GM18873 (cell line): ENCODE results near the gene ZFP91.

Experiments
- ATAC-seq: cut with Tn5 transposase; IDR thresholded peaks from one replicate; pipeline ENCODE4 v1.9.1; 2021; ENCODE audit warnings: mild to moderate bottlenecking, moderate library complexity, moderate number of reproducible peaks; ENCODE audit not compliant: unreplicated experiment, low FRiP score

The ZFP91 gene

DNA sequence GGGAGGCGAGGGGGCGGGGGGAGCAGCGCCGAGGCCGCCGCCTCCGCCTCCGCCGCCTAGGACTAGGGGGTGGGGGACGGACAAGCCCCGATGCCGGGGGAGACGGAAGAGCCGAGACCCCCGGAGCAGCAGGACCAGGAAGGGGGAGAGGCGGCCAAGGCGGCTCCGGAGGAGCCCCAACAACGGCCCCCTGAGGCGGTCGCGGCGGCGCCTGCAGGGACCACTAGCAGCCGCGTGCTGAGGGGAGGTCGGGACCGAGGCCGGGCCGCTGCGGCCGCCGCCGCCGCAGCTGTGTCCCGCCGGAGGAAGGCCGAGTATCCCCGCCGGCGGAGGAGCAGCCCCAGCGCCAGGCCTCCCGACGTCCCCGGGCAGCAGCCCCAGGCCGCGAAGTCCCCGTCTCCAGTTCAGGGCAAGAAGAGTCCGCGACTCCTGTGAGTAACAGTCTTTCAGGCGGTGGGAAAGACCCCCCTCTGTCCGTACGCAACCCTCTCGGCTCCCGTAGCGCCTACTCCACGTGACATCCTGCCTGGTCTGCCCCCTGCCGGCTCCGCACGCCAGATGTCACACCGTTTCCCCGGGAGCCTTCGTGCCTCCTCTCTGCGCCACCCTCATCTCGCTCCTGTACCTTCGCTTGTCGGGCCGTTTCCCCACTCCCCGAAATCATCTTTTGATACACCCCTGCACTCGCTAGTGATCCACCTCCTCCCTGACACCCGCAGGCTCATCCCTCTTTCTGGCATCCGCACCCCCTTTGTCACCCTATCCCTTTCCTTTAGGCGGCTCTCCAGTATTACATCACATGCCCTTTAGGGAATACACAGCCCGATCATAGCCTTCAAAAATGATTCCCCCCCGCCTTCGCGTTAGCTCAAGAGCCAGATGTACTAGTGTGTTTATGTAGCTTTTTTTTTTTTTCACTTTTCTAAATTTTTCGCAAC lies 598 bp downstream of the ZFP91 start:
- ATAC-seq: peak; percentile 42

GRCh38 chr11:58580311-58580710 lies 1.4 kb downstream of the ZFP91 start:
- no peak for ATAC-seq

- no peak for ATAC-seq
Observed at GRCh38 chr11:58582437-58582836, 3.6 kb downstream of the ZFP91 start.

DNA sequence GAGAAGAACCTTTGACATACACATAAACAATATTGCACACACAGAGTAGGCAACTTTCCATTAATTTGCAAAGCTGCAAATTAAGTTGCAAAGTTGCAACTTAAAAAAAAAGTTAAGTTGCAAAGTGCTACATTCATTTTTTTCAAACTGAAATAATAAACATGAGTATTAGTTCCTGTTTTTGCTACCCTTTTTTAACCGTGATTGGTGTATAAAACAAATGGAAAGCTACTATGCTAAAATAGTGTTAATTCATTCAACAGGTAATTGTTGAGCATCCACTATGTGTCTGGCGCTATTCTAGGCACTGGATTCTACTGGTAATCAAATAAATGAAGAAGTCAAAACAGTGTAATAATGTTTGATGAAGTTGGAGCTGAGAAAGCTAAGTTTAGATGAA lies 8.1 kb downstream of the ZFP91 start:
- ATAC-seq: no peak

GRCh38 chr11:58591659-58592058 lies 12.8 kb downstream of the ZFP91 start:
- ATAC-seq: no peak

GRCh38 chr11:58592760-58593472 lies 14.1 kb downstream of the ZFP91 start:
- ATAC-seq: no peak

GRCh38 chr11:58594826-58595225 lies 16.0 kb downstream of the ZFP91 start:
- no peak for ATAC-seq

DNA sequence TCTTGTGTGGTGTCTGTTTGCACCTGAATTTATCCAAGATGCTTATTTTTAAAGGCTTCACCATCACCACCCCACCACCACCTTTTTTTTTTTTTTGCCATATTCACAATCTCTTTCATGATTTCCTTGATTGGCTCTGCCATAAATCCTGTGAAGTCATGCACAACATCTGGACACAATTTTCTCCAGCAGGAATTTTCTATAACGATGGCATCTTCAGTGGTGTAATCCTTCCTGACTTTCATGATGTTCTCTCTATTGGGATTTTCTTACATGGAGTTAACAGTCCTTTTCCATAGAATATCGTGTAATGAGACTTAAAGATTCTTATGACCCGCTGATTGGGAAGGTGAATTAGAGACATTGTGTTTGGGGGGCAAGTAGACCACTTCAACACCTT lies 17.8 kb downstream of the ZFP91 start:
- ATAC-seq: no peak

GRCh38 chr11:58597486-58598144 lies 18.8 kb downstream of the ZFP91 start:
- ATAC-seq: no peak

GRCh38 chr11:58600510-58600909 lies 21.6 kb downstream of the ZFP91 start:
- ATAC-seq: no peak

DNA sequence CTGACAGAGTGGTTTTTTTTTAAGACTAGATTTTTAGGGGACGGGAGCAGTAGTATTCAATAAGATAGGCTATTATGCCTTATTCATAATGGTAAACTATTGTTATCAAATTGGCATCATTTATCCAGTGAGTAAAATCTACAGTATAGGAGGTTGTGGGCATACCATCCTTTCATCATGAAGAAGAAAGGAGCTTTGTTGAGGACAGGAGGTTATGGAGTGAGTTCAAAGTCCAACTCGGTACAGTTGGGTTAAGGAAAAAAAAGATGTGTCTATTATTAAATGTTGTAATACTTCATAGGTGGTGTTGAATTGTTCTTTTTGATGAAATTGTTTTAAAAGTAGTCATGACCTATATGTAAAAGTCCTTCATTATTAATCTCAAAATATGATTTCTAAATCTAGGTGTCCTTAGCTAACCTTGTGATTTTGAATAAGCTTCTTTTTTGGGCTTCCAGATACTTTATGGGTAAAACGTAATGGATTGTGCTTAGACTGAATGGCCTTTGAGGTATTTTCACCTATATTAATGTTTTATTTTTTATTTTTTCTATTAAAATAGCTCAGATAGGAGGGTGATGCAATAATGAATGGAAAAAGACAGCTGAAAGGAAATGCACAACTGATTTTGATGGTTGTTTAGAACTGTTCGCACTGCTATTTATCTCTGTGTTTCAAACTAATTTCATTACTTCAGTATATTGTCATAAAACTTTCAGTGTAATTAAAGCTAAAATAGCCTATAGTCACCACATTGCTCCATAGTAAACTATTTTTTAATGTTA lies 28.3 kb downstream of the ZFP91 start:
- no peak for ATAC-seq

- ATAC-seq: no peak
Observed at GRCh38 chr11:58608331-58608730, 29.5 kb downstream of the ZFP91 start.

GRCh38 chr11:58609723-58610122 lies 30.9 kb downstream of the ZFP91 start:
- ATAC-seq: no peak

DNA sequence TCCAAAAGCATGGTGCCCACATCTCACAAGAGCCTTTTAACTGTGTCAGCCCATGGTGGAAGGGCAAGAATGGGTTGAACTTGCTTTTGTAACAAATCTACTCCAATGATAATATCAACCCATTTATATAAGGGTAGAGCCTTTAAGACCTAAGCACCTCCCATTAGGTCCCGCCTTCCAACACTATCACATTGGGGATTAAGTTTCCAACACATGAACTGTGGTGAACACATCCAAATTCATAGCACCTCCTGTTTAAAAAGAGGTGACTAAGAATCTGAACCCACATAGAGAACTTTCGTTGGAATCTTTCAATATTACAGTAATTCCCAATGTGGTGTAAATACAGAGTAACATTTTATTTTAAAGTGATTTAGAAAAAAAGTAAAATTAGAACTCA lies 34.4 kb downstream of the ZFP91 start:
- no peak for ATAC-seq

GRCh38 chr11:58615559-58615958 lies 36.7 kb downstream of the ZFP91 start:
- no peak for ATAC-seq

DNA sequence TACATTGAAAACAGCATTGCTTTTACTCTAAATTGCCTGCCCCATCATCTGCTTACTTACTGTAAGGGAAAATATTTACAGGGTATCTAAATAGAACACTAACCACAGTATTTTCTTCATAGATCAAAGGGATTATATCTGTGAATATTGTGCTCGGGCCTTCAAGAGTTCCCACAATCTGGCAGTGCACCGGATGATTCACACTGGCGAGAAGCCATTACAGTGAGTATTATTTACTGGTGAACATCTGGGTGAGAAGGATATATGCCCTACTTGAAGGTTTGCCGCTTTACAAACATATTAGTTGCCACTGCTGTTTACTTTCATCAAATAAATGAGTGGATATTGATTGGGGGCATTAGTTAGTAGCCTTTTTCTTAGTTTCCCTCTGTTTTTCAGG lies 37.7 kb downstream of the ZFP91 start:
- no peak for ATAC-seq

- no peak for ATAC-seq
Observed at GRCh38 chr11:58617976-58618557, 39.2 kb downstream of the ZFP91 start.

GRCh38 chr11:58621586-58622262 lies 42.9 kb downstream of the ZFP91 start:
- ATAC-seq: no peak

- no peak for ATAC-seq
Observed at GRCh38 chr11:58622344-58622743, 43.5 kb downstream of the ZFP91 start, which contains the start of gene CNTF. Gene CNTF (plus strand): TSS chr11:58622665. CDS start chr11:58622753, 88 bp downstream.
